ENCODE measurements around the gene JAG1. TPM values are rescaled to one million over a fixed set of nuclear protein-coding genes. Genes with fewer than 3 reads are reported as not detected.
A peak's percentile ranks its signal among the peaks of the same experiment; 100 is the strongest.

Gene JAG1
- total RNA-seq, 6 donors from 2014 or later, result 37.7 to 57.4 (median 47.0) TPM

DNA sequence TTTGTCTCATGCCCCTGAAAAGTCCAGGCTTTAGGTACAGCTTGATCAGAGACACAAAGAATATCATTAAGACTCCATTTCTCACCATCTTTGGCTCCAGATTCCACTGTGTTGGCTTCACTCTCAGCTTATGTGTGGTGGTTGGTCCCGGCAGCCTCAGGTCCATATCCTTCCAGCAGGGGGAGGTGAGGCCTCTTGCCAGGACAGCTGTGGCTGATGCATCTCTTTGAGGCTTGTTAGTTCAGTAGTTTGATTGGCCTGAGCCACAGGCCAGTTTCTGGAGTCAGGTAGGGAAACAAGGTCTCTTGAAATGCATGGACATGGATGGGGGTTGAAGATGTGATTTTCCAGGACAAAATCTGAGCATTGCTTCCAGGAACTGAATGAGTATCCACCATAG lies 62.4 kb downstream of the JAG1 start:
- peaks cover 0 to 7% (median 0%) of the 10 kb centered on the region in 4 donors for H3K4me1 ChIP-seq
- no peak overlapping the region for H3K4me3 ChIP-seq
- DNase-seq (no peak), ATAC-seq (ENCODE audit: low FRiP score in 2 of 2) (peak in 1 of 2 donors; percentile 57)
- no peaks in the 10 kb centered on the region for H3K9me3 ChIP-seq
- peaks cover 0 to 4% (median 0%) of the 10 kb centered on the region in 4 donors for H3K36me3 ChIP-seq
- TF ChIP-seq, protein P1, sequence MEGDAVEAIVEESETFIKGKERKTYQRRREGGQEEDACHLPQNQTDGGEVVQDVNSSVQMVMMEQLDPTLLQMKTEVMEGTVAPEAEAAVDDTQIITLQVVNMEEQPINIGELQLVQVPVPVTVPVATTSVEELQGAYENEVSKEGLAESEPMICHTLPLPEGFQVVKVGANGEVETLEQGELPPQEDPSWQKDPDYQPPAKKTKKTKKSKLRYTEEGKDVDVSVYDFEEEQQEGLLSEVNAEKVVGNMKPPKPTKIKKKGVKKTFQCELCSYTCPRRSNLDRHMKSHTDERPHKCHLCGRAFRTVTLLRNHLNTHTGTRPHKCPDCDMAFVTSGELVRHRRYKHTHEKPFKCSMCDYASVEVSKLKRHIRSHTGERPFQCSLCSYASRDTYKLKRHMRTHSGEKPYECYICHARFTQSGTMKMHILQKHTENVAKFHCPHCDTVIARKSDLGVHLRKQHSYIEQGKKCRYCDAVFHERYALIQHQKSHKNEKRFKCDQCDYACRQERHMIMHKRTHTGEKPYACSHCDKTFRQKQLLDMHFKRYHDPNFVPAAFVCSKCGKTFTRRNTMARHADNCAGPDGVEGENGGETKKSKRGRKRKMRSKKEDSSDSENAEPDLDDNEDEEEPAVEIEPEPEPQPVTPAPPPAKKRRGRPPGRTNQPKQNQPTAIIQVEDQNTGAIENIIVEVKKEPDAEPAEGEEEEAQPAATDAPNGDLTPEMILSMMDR (IDR thresholded peaks at IDR 0.05), result peak in 5 of 6 experiments; percentile 19 to 54 (median 47)
- no peak for TF ChIP-seq EP300 (IDR thresholded peaks at IDR 0.05)
- H3K27me3 ChIP-seq, result no peaks in the 10 kb centered on the region
- no peak overlapping the region for H3K27ac ChIP-seq
- WGBS, 2 donors, result 77% methylated on average over 1 of the region's 1 CpG; no CpG with 5 or more reads in 1 of the 2 donors

DNA sequence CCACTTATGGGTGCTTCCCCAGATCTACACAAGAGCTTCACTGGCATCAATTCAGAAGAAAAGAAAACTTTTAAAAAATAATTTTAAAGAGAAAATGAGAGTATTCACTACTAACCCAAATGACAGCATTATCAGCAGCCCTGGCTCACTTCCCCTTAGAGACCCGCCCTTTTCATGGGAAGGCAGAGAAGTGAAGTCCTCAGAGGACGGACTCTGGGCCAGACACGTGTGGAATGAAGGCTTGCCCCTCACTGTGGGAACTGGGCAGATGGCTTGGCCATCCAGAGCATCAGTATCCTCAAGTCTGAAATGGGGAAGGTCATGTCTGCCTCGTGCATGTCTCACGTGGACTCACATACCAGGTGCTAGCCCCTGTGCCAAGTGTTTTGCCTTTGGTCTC lies 63.5 kb downstream of the JAG1 start:
- peak in 1 of 2 donors; percentile 49 for ATAC-seq (ENCODE audit: low FRiP score in 2 of 2)
- 84% methylated on average over 5 of the region's 5 CpGs for WGBS, 2 donors
- peak overlapping the region in 2 of 4 donors; percentile 12 to 13 for H3K27ac ChIP-seq
- DNase-seq, result no peak
- H3K27me3 ChIP-seq, result no peaks in the 10 kb centered on the region
- H3K4me1 ChIP-seq, result peaks cover 0 to 7% (median 0%) of the 10 kb centered on the region in 4 donors
- TF ChIP-seq, protein P1 (IDR thresholded peaks at IDR 0.05), result no peak
- no peak for TF ChIP-seq POLR2AphosphoS5 (IDR thresholded peaks at IDR 0.05)
- no peak for TF ChIP-seq EP300 (IDR thresholded peaks at IDR 0.05)
- no peak for TF ChIP-seq POLR2A (IDR thresholded peaks at IDR 0.05)
- no peak overlapping the region for H3K4me3 ChIP-seq
- no peaks in the 10 kb centered on the region for H3K9me3 ChIP-seq
- H3K36me3 ChIP-seq, result peaks cover 0 to 4% (median 0%) of the 10 kb centered on the region in 4 donors

DNA sequence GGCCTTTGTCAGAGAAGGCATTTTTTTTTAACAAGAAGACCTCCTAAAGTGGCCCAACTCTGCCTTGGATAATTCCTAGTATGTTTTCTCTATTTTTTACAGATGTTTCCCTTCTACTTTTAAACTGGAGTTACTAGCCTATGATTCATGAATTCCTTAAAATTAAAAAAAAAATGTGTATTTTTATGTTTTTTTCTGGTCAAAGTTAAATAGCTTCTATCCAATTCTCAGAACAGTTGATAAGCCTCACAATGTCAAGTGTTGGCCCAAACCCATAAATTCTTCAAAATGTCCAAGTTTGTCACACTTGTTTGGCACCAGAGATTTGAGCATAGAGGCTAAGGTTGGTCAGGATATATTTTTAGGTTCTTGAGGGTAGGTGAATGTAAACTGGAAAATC lies 64.0 kb downstream of the JAG1 start:
- Histone ChIP-seq H3K4me3 (no peak overlapping the region), H3K27me3 (no peaks in the 10 kb centered on the region), H3K27ac (peak overlapping the region in 3 of 4 donors; percentile 51 to 63 (median 62)), H3K4me1 (peaks cover 0 to 7% (median 2%) of the 10 kb centered on the region in 4 donors), H3K9me3 (no peaks in the 10 kb centered on the region), H3K36me3 (peaks cover 0 to 4% (median 0%) of the 10 kb centered on the region in 4 donors)
- ATAC-seq (ENCODE audit: low FRiP score in 2 of 2) (peak in 1 of 2 donors; percentile 62), DNase-seq (no peak)
- TF ChIP-seq, protein P1 (IDR thresholded peaks at IDR 0.05), result no peak
- TF ChIP-seq EP300 (IDR thresholded peaks at IDR 0.05) (no peak), POLR2AphosphoS5 (IDR thresholded peaks at IDR 0.05) (no peak), POLR2A (IDR thresholded peaks at IDR 0.05) (no peak)

DNA sequence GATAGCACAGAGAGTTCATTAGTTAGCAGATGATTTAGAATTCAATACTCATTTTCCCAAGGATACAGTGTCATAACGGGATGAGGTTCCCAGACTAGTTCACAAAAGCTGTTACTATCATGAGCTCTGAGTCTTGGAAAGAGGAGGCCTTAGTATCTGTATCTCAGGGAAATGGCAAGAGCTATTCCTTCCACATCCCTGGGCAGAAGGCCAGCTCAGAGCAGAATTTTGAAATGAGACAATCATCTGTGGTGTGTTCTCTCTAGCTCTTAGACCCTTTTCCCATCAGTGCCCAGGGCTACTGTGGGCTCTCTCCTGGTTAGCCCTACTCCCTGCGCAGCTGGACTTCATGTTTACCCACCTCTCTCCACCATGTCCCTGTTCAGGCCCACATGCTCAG lies 64.5 kb downstream of the JAG1 start:
- WGBS, 2 donors, result 83 to 91% methylated on average over 2 of the region's 2 CpGs
- peaks cover 0 to 9% (median 7%) of the 10 kb centered on the region in 4 donors for H3K4me1 ChIP-seq
- TF ChIP-seq EP300 (IDR thresholded peaks at IDR 0.05), result no peak
- TF ChIP-seq, protein P1 (IDR thresholded peaks at IDR 0.05), result no peak
- TF ChIP-seq POLR2AphosphoS5 (IDR thresholded peaks at IDR 0.05), result no peak
- H3K27me3 ChIP-seq, result no peaks in the 10 kb centered on the region
- H3K9me3 ChIP-seq, result no peaks in the 10 kb centered on the region
- H3K27ac ChIP-seq, result peak overlapping the region in 3 of 4 donors; percentile 51 to 63 (median 62)
- H3K4me3 ChIP-seq, result no peak overlapping the region
- DNase-seq (no peak), ATAC-seq (ENCODE audit: low FRiP score in 2 of 2) (peak; percentile 38 to 79)
- H3K36me3 ChIP-seq, result peaks cover 0 to 4% (median 0%) of the 10 kb centered on the region in 4 donors

DNA sequence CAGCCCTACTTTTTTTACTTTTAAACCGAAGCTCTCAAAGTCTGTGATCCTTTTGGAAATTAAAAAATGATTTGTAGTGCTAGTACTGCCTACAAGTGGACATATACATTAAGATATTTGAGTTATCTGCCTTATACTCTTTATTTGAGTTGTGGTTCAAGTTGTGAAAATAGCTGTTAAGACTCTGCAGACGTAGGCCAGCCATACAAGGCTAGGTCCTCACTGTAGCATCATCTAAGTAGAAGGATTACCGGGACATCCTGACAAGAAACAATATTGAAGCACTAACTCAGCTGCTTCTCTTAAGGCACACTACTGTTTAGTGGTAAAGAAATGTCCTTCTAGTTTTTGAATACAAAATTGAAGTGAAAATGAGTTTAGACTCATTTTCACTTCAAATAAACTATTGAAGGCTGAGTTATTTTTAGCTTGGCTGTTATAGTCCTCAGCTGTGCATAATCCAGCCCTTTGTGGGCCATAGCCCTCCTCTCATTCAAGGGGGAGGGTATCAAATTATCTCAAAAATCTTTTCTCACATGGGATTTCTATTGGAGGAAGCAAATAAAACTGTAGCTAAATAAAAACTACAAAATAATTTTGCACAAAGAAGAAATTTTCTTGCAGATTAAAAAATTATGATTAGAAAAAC lies 68.1 kb downstream of the JAG1 start:
- Histone ChIP-seq H3K27me3 (no peaks in the 10 kb centered on the region), H3K36me3 (peaks cover 0 to 8% (median 0%) of the 10 kb centered on the region in 4 donors), H3K9me3 (no peaks in the 10 kb centered on the region), H3K4me3 (no peak overlapping the region), H3K27ac (peak overlapping the region in 1 of 4 donors; percentile 9), H3K4me1 (peaks cover 6 to 18% (median 14%) of the 10 kb centered on the region in 4 donors)
- TF ChIP-seq, protein P1 (IDR thresholded peaks at IDR 0.05), result no peak
- no peak for TF ChIP-seq EP300 (IDR thresholded peaks at IDR 0.05)
- no peak for TF ChIP-seq POLR2AphosphoS5 (IDR thresholded peaks at IDR 0.05)
- TF ChIP-seq POLR2A (IDR thresholded peaks at IDR 0.05), result no peak
- no peak for ATAC-seq (ENCODE audit: low FRiP score in 2 of 2)
- 95 to 96% methylated on average over 3 of the region's 3 CpGs for WGBS, 2 donors
- DNase-seq, result no peak

Data from upper lobe of left lung (tissue), 6 donors.